WI38 (cell line): ENCODE data around the gene ADH1A.

ENCODE experiments used
- H3K4me3 ChIP-seq: 2 replicates; pipeline ENCODE4 v1.5.1; 2011; ENCODE audit warnings: low read depth, mild to moderate bottlenecking, control low read depth, low read length
- CTCF ChIP-seq: IDR thresholded peaks from 2 replicates; pipeline ENCODE4 v1.5.1; 2012; ENCODE audit warnings: low read depth, mild to moderate bottlenecking, control low read depth, low read length

ADH1A gene

GRCh38 chr4:99281261-99281660, 9.5 kb downstream of the ADH1A start:
- no peak for TF ChIP-seq CTCF

DNA sequence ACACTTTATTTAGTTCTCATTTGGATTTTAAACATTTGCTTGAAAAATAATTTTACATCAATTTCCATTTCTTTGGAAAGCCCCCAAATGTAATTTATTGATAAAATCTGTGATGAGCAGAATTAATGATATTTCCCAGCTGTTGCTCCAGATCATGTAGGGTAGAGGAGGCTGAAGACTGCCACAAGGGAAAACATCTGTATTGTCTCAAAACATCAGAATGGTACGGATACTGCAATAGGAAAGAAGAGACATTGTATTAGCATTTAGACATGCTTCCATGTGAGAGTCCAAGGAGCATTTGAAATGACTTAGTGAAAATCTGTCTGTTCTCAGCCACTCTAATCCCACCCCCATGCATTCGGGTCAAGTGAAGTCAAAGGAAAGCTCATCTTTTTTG, 14.4 kb downstream of the ADH1A start:
- H3K4me3 ChIP-seq: no peak overlapping the region
- TF ChIP-seq CTCF: no peak

More at GRCh38 chr4:99281261-99281660, 9.5 kb downstream of the ADH1A start:
- H3K4me3 ChIP-seq: no peak overlapping the region

DNA sequence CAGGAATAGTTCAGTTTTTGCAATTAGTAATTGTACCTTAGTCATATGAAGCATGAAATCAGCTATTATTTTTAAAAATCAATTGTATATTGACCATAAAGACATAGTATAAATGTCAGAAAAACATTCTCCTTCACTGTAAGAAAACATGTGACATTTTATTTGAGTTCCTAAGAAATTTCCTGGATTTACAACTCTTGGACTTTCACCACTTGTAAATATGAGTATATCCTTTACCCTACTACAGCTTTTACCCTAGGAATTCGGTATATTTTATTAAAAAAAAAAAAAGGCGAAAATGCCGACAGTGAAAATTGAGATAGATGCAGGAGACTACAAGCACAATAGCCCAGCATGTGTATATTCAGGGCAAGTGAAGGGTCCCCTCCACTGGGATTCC, 14.9 kb downstream of the ADH1A start:
- no peak overlapping the region for H3K4me3 ChIP-seq
- no peak for TF ChIP-seq CTCF

GRCh38 chr4:99275050-99275449, 15.7 kb downstream of the ADH1A start:
- TF ChIP-seq CTCF: no peak
- no peak overlapping the region for H3K4me3 ChIP-seq

GRCh38 chr4:99273704-99274103, 17.1 kb downstream of the ADH1A start:
- no peak for TF ChIP-seq CTCF
- no peak overlapping the region for H3K4me3 ChIP-seq

- H3K4me3 ChIP-seq: no peak overlapping the region
- no peak for TF ChIP-seq CTCF
These were observed 25.9 kb downstream of the ADH1A start for GRCh38 chr4:99264927-99265326.

GRCh38 chr4:99252746-99253145, 38.0 kb downstream of the ADH1A start:
- TF ChIP-seq CTCF: no peak
- no peak overlapping the region for H3K4me3 ChIP-seq
